ENCODE measurements around the gene MRPS21. TPM values are rescaled to one million over a fixed set of nuclear protein-coding genes. Genes with fewer than 3 reads are reported as not detected.

MRPS21 gene
- total RNA-seq, 1 donor from 2014 or later: 69.4 TPM

- no peak for TF ChIP-seq CTCF (IDR thresholded peaks at IDR 0.05; ENCODE audit: unreplicated experiment)
- Mint-ChIP-seq H3K9me3 (ENCODE audit: low read depth) (no peaks in the 10 kb centered on the region), H3K27ac (peak overlapping the region; percentile 98), H3K4me1 (ENCODE audit: low read depth) (peaks cover 26% of the 10 kb centered on the region), H3K4me3 (ENCODE audit: low read depth) (peak overlapping the region; percentile 99), H3K27me3 (no peaks in the 10 kb centered on the region), H3K36me3 (ENCODE audit: insufficient read depth) (peaks cover 6% of the 10 kb centered on the region)
- DNase-seq (ENCODE audit: low spot score, unreplicated experiment): no peak
These were observed 24.2 kb upstream of the MRPS21 start for GRCh38 chr1:150269451-150269850.

- H3K27me3 Mint-ChIP-seq: no peaks in the 10 kb centered on the region
- peaks cover 26% of the 10 kb centered on the region for H3K4me1 Mint-ChIP-seq (ENCODE audit: low read depth)
- peaks cover 2% of the 10 kb centered on the region for H3K36me3 Mint-ChIP-seq (ENCODE audit: insufficient read depth)
- DNase-seq (ENCODE audit: low spot score, unreplicated experiment): no peak
- H3K9me3 Mint-ChIP-seq (ENCODE audit: low read depth): no peaks in the 10 kb centered on the region
- H3K27ac Mint-ChIP-seq: peak overlapping the region; percentile 76
- no peak overlapping the region for H3K4me3 Mint-ChIP-seq (ENCODE audit: low read depth)
- TF ChIP-seq CTCF (IDR thresholded peaks at IDR 0.05; ENCODE audit: unreplicated experiment): no peak
These were observed 22.2 kb upstream of the MRPS21 start for GRCh38 chr1:150271291-150271959.

- H3K36me3 Mint-ChIP-seq (ENCODE audit: insufficient read depth): no peaks in the 10 kb centered on the region
- no peak overlapping the region for H3K27ac Mint-ChIP-seq
- DNase-seq (ENCODE audit: low spot score, unreplicated experiment): no peak
- H3K9me3 Mint-ChIP-seq (ENCODE audit: low read depth): no peaks in the 10 kb centered on the region
- TF ChIP-seq CTCF (IDR thresholded peaks at IDR 0.05; ENCODE audit: unreplicated experiment): no peak
- H3K4me1 Mint-ChIP-seq (ENCODE audit: low read depth): peaks cover 12% of the 10 kb centered on the region
- H3K4me3 Mint-ChIP-seq (ENCODE audit: low read depth): no peak overlapping the region
- H3K27me3 Mint-ChIP-seq: no peaks in the 10 kb centered on the region
These were observed 20.4 kb upstream of the MRPS21 start for GRCh38 chr1:150273311-150273710.

GRCh38 chr1:150280138-150280707 lies 13.4 kb upstream of the MRPS21 start:
- H3K9me3 Mint-ChIP-seq (ENCODE audit: low read depth): peaks cover 3% of the 10 kb centered on the region
- no peak for TF ChIP-seq CTCF (IDR thresholded peaks at IDR 0.05; ENCODE audit: unreplicated experiment)
- no peak for DNase-seq (ENCODE audit: low spot score, unreplicated experiment)
- H3K36me3 Mint-ChIP-seq (ENCODE audit: insufficient read depth): no peaks in the 10 kb centered on the region
- H3K27ac Mint-ChIP-seq: no peak overlapping the region
- H3K27me3 Mint-ChIP-seq: peaks cover 41% of the 10 kb centered on the region
- H3K4me1 Mint-ChIP-seq (ENCODE audit: low read depth): peaks cover 8% of the 10 kb centered on the region
- no peak overlapping the region for H3K4me3 Mint-ChIP-seq (ENCODE audit: low read depth)

- Mint-ChIP-seq H3K9me3 (ENCODE audit: low read depth) (peaks cover 3% of the 10 kb centered on the region), H3K27ac (peak overlapping the region; percentile 89), H3K36me3 (ENCODE audit: insufficient read depth) (no peaks in the 10 kb centered on the region), H3K4me3 (ENCODE audit: low read depth) (peak overlapping the region; percentile 73), H3K27me3 (peaks cover 41% of the 10 kb centered on the region), H3K4me1 (ENCODE audit: low read depth) (peaks cover 8% of the 10 kb centered on the region)
- no peak for DNase-seq (ENCODE audit: low spot score, unreplicated experiment)
- peak; percentile 69 for TF ChIP-seq CTCF (IDR thresholded peaks at IDR 0.05; ENCODE audit: unreplicated experiment)
These were observed 12.4 kb upstream of the MRPS21 start for GRCh38 chr1:150281221-150281757.
